GM12872 (cell line): ENCODE data around the gene KPNB1.

Source experiments
- TF ChIP-seq, protein P1 (sequence below): IDR thresholded peaks from 3 replicates; pipeline ENCODE4 v1.5.1; 2011; ENCODE audit warnings: low read depth, mild to moderate bottlenecking, low read length, moderate library complexity; ENCODE audit not compliant: insufficient read depth

KPNB1 gene

DNA sequence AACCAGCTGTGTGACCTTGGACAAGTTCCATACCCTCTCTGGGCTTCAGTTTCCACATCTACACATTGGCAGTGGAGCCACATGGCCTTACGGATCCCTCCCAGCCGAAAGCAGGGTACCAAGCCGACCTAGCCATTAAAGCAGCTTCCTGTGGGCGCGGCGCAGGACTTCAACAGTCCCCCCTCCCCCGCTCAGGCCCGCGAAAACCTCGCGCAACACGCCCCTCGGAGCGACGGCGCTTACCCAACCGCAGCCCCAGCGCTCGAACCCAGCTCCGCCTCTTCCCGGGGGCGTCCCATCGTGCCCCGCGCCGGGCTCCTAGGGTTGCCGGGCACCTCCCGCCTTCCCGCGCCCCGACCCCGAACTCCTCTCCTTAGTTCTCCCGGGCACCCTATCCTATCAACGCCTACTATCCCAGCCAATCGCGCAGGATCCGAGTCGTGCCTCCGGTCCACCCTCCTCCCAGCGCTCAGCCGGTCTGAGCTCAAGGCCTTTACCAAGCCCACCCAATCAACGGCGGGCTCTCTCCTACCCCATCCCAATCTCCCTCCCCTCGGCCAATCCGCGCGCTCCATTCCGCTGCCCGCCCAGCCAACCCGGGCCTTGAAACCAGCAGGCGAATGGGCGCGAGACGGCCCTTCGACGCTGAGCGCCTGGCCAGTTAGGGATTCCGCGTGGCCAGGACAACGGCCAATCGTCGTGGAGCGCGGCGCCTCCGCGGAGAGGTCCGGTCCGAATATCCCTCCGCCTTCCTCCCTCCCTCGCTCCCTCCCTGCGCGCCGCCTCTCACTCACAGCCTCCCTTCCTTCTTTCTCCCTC, at the start of gene KPNB1:
Gene KPNB1, plus strand, starts transcription at position 767 of the 819 bp plus-strand sequence. CDS start 326 bp downstream, outside the sequence.
- TF ChIP-seq, protein P1, sequence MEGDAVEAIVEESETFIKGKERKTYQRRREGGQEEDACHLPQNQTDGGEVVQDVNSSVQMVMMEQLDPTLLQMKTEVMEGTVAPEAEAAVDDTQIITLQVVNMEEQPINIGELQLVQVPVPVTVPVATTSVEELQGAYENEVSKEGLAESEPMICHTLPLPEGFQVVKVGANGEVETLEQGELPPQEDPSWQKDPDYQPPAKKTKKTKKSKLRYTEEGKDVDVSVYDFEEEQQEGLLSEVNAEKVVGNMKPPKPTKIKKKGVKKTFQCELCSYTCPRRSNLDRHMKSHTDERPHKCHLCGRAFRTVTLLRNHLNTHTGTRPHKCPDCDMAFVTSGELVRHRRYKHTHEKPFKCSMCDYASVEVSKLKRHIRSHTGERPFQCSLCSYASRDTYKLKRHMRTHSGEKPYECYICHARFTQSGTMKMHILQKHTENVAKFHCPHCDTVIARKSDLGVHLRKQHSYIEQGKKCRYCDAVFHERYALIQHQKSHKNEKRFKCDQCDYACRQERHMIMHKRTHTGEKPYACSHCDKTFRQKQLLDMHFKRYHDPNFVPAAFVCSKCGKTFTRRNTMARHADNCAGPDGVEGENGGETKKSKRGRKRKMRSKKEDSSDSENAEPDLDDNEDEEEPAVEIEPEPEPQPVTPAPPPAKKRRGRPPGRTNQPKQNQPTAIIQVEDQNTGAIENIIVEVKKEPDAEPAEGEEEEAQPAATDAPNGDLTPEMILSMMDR: no peak

DNA sequence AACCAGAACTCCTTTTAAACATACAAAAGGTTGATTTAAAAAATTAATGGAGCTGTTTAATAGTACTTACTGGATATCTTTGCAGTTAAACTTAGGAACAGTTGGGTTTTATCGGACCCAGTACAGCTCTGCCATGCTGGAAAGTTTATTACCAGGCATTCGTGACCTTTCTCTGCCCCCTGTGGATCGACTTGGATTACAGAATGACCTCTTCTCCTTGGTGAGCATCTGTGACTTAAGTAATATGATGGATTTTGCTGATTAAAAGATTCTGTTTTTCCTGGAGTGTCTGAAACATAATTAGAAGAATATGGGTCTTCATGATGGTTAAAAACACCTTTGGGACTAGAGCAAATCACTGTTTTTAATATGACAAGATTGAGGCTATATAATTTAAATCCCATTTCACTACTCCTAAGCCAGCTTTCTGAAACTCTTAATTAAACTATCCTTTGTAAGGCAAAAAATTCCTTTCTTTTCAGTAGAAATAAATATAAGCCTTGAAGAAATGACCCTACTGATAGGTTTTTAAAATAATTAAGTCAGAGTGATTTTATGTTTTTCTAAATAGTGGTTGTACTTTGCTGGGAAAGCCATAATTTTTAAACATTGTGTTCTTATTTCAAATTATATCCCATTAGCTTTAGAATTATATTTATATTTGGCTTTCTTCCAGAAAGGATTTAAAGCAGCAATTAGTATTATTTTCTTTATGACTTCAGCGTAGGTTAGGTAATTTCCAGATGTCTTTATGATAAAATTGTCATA, 45.7 kb upstream of the KPNB1 start:
- TF ChIP-seq, protein P1: no peak

DNA sequence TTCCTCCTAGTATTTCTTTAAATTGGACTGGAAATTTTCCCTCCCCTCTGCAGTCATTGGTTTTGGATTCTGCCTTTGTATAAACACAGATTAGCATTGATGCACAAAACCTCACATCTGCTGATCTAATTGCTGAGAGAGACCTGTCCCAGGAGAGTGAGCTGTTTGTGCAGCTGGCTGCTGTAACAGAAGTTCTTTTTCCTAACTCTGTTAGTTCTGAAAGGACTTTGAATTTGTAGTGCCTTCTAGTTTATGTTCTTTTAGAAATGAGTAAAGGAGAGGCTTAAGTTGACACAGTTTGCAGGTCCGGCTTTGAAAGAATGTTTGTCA, 45.2 kb upstream of the KPNB1 start:
- TF ChIP-seq, protein P1: no peak

- TF ChIP-seq, protein P1: no peak
Observed at GRCh38 chr17:47605011-47605410, 44.7 kb upstream of the KPNB1 start.

DNA sequence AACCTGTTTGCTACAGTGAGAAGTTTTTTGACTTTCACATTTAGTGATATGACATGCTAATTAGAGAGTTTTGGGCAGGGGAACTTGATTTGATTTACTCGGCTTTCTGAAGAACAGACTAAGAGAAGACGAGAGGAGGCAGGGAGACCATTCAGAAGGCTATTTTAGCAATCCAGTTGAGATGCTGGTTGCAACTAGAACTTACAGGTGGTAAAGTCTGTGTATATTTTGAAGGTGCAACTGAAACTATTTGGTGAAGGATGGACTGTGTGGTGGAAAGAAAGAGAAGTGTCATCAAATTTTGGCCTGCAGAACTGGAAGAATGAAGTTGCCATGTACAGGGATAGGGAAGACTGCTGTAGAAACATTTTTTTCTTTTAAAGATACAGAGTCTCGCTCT, 42.2 kb upstream of the KPNB1 start:
- TF ChIP-seq, protein P1: no peak

GRCh38 chr17:47611372-47612350, 38.1 kb upstream of the KPNB1 start:
- TF ChIP-seq, protein P1: no peak

DNA sequence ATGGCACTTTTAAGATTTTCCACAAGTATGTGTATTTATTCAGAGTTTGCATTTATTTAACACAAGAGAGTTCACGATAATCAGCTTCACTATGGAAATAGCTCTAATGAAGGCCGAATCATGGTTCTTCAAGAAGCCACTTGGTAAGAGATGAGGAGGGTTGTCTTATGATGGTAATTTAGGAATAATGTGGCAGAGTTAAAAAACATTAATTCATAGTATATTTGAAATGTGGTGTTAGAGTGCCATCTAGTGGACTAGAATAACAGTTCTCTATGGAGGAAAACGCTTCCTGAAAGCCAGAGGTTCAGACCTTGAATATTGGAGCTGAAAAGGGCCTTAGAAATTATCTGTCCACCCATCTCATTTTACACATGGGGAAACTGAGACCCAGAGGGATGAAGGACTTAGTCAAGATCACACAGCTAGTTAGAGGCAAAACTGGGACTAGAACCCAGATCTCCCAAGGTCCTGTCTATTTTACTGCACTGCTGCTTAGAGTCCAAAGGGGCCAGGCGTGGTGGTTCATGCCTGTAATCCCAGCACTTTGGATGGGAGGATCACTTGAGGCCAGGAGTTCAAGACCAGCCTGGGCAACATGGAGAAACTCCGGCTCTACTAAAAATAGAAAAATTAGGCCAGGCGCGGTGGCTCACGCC, 33.8 kb upstream of the KPNB1 start:
- TF ChIP-seq, protein P1: peak; percentile 52; the same call in 2 of the 3 replicates
